HepG2 (cell line): ENCODE data around the gene MKNK1. TPM values are rescaled to one million over a fixed set of nuclear protein-coding genes. Genes with fewer than 3 reads are reported as not detected.

Source experiments
- KDM3A ChIP-seq: IDR thresholded peaks from 2 replicates; pipeline ENCODE4 v1.6.1; 2018; ENCODE audit warnings: low read depth, missing compliant biosample characterization
- KLF11 ChIP-seq: IDR thresholded peaks from 2 replicates; pipeline ENCODE4 v1.6.1; 2016; ENCODE audit warnings: missing compliant biosample characterization
- MATR3 ChIP-seq: sonication (generic); formaldehyde crosslinking; IDR thresholded peaks from 2 replicates; pipeline ENCODE4 v1.4.0; 2020; ENCODE audit warnings: missing genetic modification reagents
- MBNL3 ChIP-seq: fragments of 250-450 bp; sonication (Bioruptor Pico); conservative IDR thresholded peaks from 2 replicates; pipeline ENCODE4 v1.8.0; 2022; ENCODE audit warnings: mild to moderate bottlenecking, inconsistent platforms
- MIER3 ChIP-seq: IDR thresholded peaks from 2 replicates; pipeline ENCODE4 v1.6.1; 2016; ENCODE audit warnings: missing compliant biosample characterization, borderline replicate concordance
- NFE2L2 ChIP-seq: fragments of 150-350 bp; IDR thresholded peaks from 2 replicates; pipeline ENCODE4 v1.6.1; 2014; ENCODE audit warnings: low read length
- NFRKB ChIP-seq: fragments of 450-650 bp; IDR thresholded peaks from 2 replicates; pipeline ENCODE4 v1.6.1; 2017
- POLR2G ChIP-seq: fragments of 200-400 bp; formaldehyde crosslinking; IDR thresholded peaks from 2 replicates; pipeline ENCODE4 v1.6.1; 2018; ENCODE audit warnings: mild to moderate bottlenecking, low read depth, low read length, moderate library complexity
- SETDB1 ChIP-seq: sonication (generic); formaldehyde crosslinking; IDR thresholded peaks from 2 replicates; pipeline ENCODE4 v1.5.1; 2020; ENCODE audit warnings: missing genetic modification reagents, mild to moderate bottlenecking, borderline replicate concordance
- SMAD1 ChIP-seq: sonication (generic); formaldehyde crosslinking; IDR thresholded peaks from 2 replicates; pipeline ENCODE4 v1.4.0; 2020; ENCODE audit warnings: missing genetic modification reagents, low read depth, mild to moderate bottlenecking, borderline replicate concordance
- SRSF4 ChIP-seq: fragments of 200-400 bp; formaldehyde crosslinking; IDR thresholded peaks from one replicate; pipeline ENCODE4 v1.6.1; 2018; ENCODE audit warnings: mild to moderate bottlenecking, low read depth, low read length, moderate library complexity; ENCODE audit not compliant: poor library complexity, severe bottlenecking
- TBX3 ChIP-seq: fragments of 450-650 bp; IDR thresholded peaks from 2 replicates; pipeline ENCODE4 v1.6.1; 2017; ENCODE audit warnings: antibody characterized with exemption, mild to moderate bottlenecking, inconsistent platforms, borderline replicate concordance
- TRIM24 ChIP-seq: sonication (generic); formaldehyde crosslinking; IDR thresholded peaks from 2 replicates; pipeline ENCODE4 v1.8.0; 2022; ENCODE audit warnings: mild to moderate bottlenecking, missing genetic modification reagents
- ZBTB20 ChIP-seq: sonication (generic); formaldehyde crosslinking; IDR thresholded peaks from 2 replicates; pipeline ENCODE4 v1.8.1; 2023; ENCODE audit warnings: missing genetic modification reagents, low read depth, mild to moderate bottlenecking, borderline replicate concordance
- ZNF136 ChIP-seq: sonication (generic); formaldehyde crosslinking; IDR thresholded peaks from 2 replicates; pipeline ENCODE4 v1.8.1; 2022; ENCODE audit warnings: low read depth, mild to moderate bottlenecking, moderate library complexity, missing genetic modification reagents
- ZNF17 ChIP-seq: sonication (generic); formaldehyde crosslinking; IDR thresholded peaks from 2 replicates; pipeline ENCODE4 v1.5.0; 2020; ENCODE audit warnings: mild to moderate bottlenecking, missing genetic modification reagents
- ZNF282 ChIP-seq: fragments of 450-650 bp; IDR thresholded peaks from 2 replicates; pipeline ENCODE4 v1.6.1; 2018; ENCODE audit not compliant: partially characterized antibody
- ZNF567 ChIP-seq: sonication (generic); formaldehyde crosslinking; IDR thresholded peaks from 2 replicates; pipeline ENCODE4 v1.8.1; 2023; ENCODE audit warnings: mild to moderate bottlenecking, missing genetic modification reagents, borderline replicate concordance
- ZNF605 ChIP-seq: sonication (generic); formaldehyde crosslinking; IDR thresholded peaks from 2 replicates; pipeline ENCODE4 v1.8.0; 2022; ENCODE audit warnings: mild to moderate bottlenecking, missing genetic modification reagents
- ZNF619 ChIP-seq: sonication (generic); formaldehyde crosslinking; IDR thresholded peaks from 2 replicates; pipeline ENCODE4 v1.4.0; 2020; ENCODE audit warnings: mild to moderate bottlenecking, missing genetic modification reagents
- ZNF879 ChIP-seq: sonication (generic); formaldehyde crosslinking; IDR thresholded peaks from 2 replicates; pipeline ENCODE4 v1.8.1; 2023; ENCODE audit warnings: missing genetic modification reagents
- ZSCAN25 ChIP-seq: sonication (generic); formaldehyde crosslinking; IDR thresholded peaks from 2 replicates; pipeline ENCODE4 v1.8.0; 2022; ENCODE audit warnings: mild to moderate bottlenecking, missing genetic modification reagents
- polyA plus RNA-seq, 8 experiments: library from polyadenylated mRNA; depleted of rRNA in 3 of 8; stranded (reverse) in 7 of 8; unstranded in 1 of 8; fragments of >200 nt; fragmentation: Illumina TruSeq in 4 of 8; extraction: Trizol in 4 of 8; gene quantifications; 2 replicates each; pipeline versions ENCODE4 v1.2.1 to v1.2.3, GENCODE V29; 2011 to 2016; ENCODE audit warnings: low read depth in 4 of 8, missing spikeins in 1 of 8, mixed read lengths in 1 of 8; ENCODE audit not compliant: insufficient read depth in 1 of 8
- total RNA-seq, 5 experiments: library from RNA; depleted of rRNA; stranded (reverse); fragments of >200 nt; fragmentation: Illumina TruSeq; extraction: Trizol; gene quantifications; 2 replicates each; pipeline ENCODE4 v1.2.3, GENCODE V29; 2016; ENCODE audit warnings: low read depth in 1 of 5
- TF ChIP-seq, protein P1 (sequence below): sonication (generic); formaldehyde crosslinking; IDR thresholded peaks from 2 replicates; pipeline ENCODE4 v1.8.0; 2022; ENCODE audit warnings: mild to moderate bottlenecking, missing genetic modification reagents, moderate library complexity
- TF ChIP-seq, protein P2 (sequence below): sonication (generic); formaldehyde crosslinking; IDR thresholded peaks from 2 replicates; pipeline ENCODE4 v1.5.1; 2020; ENCODE audit warnings: mild to moderate bottlenecking, missing genetic modification reagents, borderline replicate concordance
- TF ChIP-seq, protein P3 (sequence below): fragments of 450-650 bp; IDR thresholded peaks from 2 replicates; pipeline ENCODE4 v1.6.1; 2016
- TF ChIP-seq, protein P4 (sequence below): IDR thresholded peaks from 2 replicates; pipeline ENCODE4 v1.6.1; 2016; ENCODE audit warnings: low read depth, control low read depth

MKNK1 gene
- total and polyA plus RNA-seq, 2 of the 13 experiments (the other 11 are each of a cell fraction or from before 2014, with no cell fraction given): 18.5 to 24.1 TPM

DNA sequence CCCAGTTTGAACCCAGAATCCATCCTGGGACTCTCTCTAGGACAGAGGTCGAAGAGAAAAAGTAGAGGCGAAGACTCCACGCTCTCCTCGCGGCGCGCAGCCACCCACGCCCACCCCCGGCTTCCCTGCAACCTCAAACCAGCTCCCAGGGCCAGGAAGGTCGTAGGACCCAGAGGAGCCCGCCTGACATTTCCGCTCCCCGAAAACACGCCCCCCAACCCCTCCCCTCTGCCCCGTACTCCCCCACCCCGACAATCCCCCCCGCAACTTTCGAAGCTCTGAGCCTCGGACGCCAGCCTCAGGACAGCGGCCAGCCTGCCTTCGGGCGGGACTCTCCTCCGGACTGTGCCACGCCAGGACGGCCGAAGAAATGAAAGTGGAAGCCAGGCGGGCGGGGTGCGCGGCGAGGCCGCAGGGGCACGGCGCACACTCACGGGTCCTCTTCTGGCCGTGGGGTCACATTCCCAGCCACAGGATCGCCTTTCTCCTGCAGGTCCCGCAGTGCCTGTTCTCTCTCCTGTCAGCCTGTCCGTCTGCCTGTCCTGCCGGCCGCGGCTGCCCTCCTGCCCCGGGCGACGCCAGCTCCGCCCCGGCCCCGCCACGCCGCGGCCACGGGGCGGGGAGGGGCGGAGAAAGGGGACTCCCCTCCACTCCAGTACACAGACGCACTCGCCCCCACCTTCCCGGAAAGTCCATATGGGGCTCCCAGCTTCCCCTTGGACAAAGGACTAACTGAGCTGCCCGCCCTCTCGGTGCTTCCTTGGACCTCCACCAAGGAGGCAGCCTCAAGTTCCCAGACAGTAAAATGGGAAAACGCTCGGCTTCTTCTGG lies 12.4 kb upstream of the MKNK1 start, which contains the start of gene MOB3C (continued):
- TF ChIP-seq, protein P1, sequence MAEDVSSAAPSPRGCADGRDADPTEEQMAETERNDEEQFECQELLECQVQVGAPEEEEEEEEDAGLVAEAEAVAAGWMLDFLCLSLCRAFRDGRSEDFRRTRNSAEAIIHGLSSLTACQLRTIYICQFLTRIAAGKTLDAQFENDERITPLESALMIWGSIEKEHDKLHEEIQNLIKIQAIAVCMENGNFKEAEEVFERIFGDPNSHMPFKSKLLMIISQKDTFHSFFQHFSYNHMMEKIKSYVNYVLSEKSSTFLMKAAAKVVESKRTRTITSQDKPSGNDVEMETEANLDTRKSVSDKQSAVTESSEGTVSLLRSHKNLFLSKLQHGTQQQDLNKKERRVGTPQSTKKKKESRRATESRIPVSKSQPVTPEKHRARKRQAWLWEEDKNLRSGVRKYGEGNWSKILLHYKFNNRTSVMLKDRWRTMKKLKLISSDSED: no peak
- TF ChIP-seq KDM3A (no peak), SMAD1 (CRISPR knock-in tag) (no peak), MBNL3 (no peak), ZNF567 (CRISPR knock-in tag) (no peak), TBX3 (no peak), MIER3 (CRISPR knock-in tag) (no peak), TRIM24 (no peak), MATR3 (no peak), ZNF136 (CRISPR knock-in tag) (no peak), ZNF879 (CRISPR knock-in tag) (no peak), NFRKB (no peak), POLR2G (peak; percentile 40; the same call in 1 of the 2 replicates), ZBTB20 (no peak), SRSF4 (no peak), ZSCAN25 (CRISPR knock-in tag) (no peak), ZNF605 (CRISPR knock-in tag) (0 out of 2 replicates have a peak, but pooled peaks have one; percentile 35), ZNF282 (no peak), SETDB1 (CRISPR knock-in tag) (no peak), NFE2L2 (no peak), ZNF17 (CRISPR knock-in tag) (no peak), ZNF619 (CRISPR knock-in tag) (no peak), KLF11 (no peak)
- TF ChIP-seq, protein P2, sequence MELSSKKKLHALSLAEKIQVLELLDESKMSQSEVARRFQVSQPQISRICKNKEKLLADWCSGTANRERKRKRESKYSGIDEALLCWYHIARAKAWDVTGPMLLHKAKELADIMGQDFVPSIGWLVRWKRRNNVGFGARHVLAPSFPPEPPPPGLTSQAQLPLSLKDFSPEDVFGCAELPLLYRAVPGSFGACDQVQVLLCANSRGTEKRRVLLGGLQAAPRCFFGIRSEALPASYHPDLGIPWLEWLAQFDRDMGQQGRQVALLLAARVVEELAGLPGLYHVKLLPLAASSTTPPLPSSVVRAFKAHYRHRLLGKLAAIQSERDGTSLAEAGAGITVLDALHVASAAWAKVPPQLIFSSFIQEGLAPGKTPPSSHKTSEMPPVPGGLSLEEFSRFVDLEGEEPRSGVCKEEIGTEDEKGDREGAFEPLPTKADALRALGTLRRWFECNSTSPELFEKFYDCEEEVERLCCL (CRISPR knock-in tag): no peak
- TF ChIP-seq, protein P3, sequence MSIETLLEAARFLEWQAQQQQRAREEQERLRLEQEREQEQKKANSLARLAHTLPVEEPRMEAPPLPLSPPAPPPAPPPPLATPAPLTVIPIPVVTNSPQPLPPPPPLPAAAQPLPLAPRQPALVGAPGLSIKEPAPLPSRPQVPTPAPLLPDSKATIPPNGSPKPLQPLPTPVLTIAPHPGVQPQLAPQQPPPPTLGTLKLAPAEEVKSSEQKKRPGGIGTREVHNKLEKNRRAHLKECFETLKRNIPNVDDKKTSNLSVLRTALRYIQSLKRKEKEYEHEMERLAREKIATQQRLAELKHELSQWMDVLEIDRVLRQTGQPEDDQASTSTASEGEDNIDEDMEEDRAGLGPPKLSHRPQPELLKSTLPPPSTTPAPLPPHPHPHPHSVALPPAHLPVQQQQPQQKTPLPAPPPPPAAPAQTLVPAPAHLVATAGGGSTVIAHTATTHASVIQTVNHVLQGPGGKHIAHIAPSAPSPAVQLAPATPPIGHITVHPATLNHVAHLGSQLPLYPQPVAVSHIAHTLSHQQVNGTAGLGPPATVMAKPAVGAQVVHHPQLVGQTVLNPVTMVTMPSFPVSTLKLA: no peak
- TF ChIP-seq, protein P4, sequence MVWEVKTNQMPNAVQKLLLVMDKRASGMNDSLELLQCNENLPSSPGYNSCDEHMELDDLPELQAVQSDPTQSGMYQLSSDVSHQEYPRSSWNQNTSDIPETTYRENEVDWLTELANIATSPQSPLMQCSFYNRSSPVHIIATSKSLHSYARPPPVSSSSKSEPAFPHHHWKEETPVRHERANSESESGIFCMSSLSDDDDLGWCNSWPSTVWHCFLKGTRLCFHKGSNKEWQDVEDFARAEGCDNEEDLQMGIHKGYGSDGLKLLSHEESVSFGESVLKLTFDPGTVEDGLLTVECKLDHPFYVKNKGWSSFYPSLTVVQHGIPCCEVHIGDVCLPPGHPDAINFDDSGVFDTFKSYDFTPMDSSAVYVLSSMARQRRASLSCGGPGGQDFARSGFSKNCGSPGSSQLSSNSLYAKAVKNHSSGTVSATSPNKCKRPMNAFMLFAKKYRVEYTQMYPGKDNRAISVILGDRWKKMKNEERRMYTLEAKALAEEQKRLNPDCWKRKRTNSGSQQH (CRISPR knock-in tag): no peak
